ENCODE results near the gene HOXB2. TPM values are rescaled to one million over a fixed set of nuclear protein-coding genes. Genes with fewer than 3 reads are reported as not detected.

Gene HOXB2
- total and polyA plus RNA-seq, 2 of the 8 experiments (the other 6 are each of a cell fraction or from before 2014, with no cell fraction given) = not detected

DNA sequence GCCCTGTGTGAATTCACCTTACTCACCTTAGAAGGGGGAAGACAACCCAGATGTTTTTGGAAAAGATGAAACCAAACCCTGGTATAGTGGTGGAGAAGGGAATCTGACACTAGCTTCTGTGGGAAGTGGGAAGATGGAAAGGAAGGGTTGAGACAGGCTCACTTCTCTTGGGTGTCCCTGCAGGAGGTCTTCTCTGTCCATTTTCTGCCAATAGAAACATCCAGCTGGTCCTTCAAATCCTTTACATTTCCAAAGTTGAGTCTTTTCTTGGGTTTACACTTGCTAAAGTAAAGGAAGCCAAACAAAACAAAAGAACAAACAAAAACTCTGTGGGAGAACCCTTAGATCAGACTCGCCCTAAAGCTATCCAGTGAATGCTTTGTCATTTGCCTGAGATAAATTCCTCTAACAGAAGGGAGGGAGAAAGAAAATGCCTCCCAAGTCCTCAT, 24.3 kb downstream of the HOXB2 start:
- Histone ChIP-seq H3K4me3 (ENCODE audit: extremely low read depth in 1 of 4, insufficient read depth in 2 of 4, low read depth in 3 of 4, low read length in 4 of 4) (peak overlapping the region in 1 of 4 experiments; percentile 19; a peak in 1 of 8 replicates), H2AFZ (ENCODE audit: low read length) (no peak overlapping the region), H3K23me2 (ENCODE audit: low read depth, low read length) (no peaks in the 10 kb centered on the region; the same call in 1 of the 2 replicates), H3K27ac (ENCODE audit: low read depth, low read length) (no peak overlapping the region), H3K23ac (ENCODE audit: insufficient read length) (no peak overlapping the region), H4K8ac (ENCODE audit: extremely low read depth, insufficient read depth, low read length) (no peak overlapping the region), H3K9ac (replicated peaks in 1 of 4; ENCODE audit: extremely low read depth in 1 of 4, low read depth in 3 of 4, low read length in 3 of 4) (no peak overlapping the region), H2BK20ac (ENCODE audit: low read length) (no peak overlapping the region), H2AK5ac (ENCODE audit: low read depth, low read length) (no peak overlapping the region), H2BK12ac (ENCODE audit: low read depth, low read length) (no peak overlapping the region; the same call in 1 of the 2 replicates), H3K14ac (ENCODE audit: insufficient read length) (no peak overlapping the region), H3K27me3 (replicated peaks in 1 of 4; ENCODE audit: control insufficient read depth in 3 of 4, extremely low read depth in 1 of 4, insufficient read depth in 3 of 4, low read length in 3 of 4) (peaks cover 27 to 65% (median 59%) of the 10 kb centered on the region in 4 experiments), H3K79me1 (ENCODE audit: low read depth, low read length) (no peaks in the 10 kb centered on the region), H4K5ac (ENCODE audit: insufficient read length, low read depth, low read length) (no peak overlapping the region), H2BK15ac (ENCODE audit: low read length) (no peak overlapping the region), H3K9me3 (ENCODE audit: insufficient read depth in 2 of 2, low read depth in 1 of 2, low read length in 1 of 2) (no peaks in the 10 kb centered on the region), H3K4me1 (replicated peaks in 1 of 4; ENCODE audit: control insufficient read depth in 3 of 4, insufficient read depth in 4 of 4, low read length in 3 of 4) (peaks cover 5 to 14% (median 9%) of the 10 kb centered on the region in 4 experiments), H4K20me1 (replicated peaks in 1 of 2; ENCODE audit: control insufficient read depth in 1 of 2, insufficient read depth in 2 of 2, low read length in 2 of 2) (no peaks in the 10 kb centered on the region), H3K4me2 (ENCODE audit: insufficient read depth in 1 of 2, low read depth in 2 of 2, low read length in 2 of 2) (peak overlapping the region; percentile 45 to 46), H4K91ac (replicated peaks; ENCODE audit: insufficient read length, low read length) (no peak overlapping the region), H3K18ac (ENCODE audit: extremely low read depth, low read length) (no peak overlapping the region), H3K36me3 (ENCODE audit: control insufficient read depth in 2 of 4, insufficient read depth in 4 of 4, low read length in 3 of 4) (no peaks in the 10 kb centered on the region), H3K56ac (replicated peaks; ENCODE audit: insufficient read length, low read depth, low read length) (no peak overlapping the region), H2BK120ac (replicated peaks; ENCODE audit: low read depth, low read length) (no peak overlapping the region), H3K4ac (replicated peaks; ENCODE audit: insufficient read length, low read depth, low read length) (no peak overlapping the region), H2BK5ac (ENCODE audit: low read depth, low read length) (0 out of 2 replicates have a peak overlapping the region, but pooled peaks have one; percentile 66), H3K79me2 (ENCODE audit: control insufficient read depth in 1 of 2, insufficient read depth in 2 of 2, low read length in 2 of 2) (no peaks in the 10 kb centered on the region)
- POLR2A ChIA-PET (ENCODE audit: partially characterized antibody) = interaction anchor here (0.6 to 1.1 kb wide), 7 partner anchors 15 to 89 kb away, joined by 3 to 4 read pairs (median 3); no protein-coding TSS in a partner anchor
- TF ChIP-seq NANOG (IDR thresholded peaks at IDR 0.05; ENCODE audit: insufficient read depth, low read depth, low read length, poor library complexity, severe bottlenecking) (peak; percentile 56), SP4 (IDR thresholded peaks at IDR 0.05; ENCODE audit: low read length) (no peak), CTBP2 (IDR thresholded peaks at IDR 0.05; ENCODE audit: borderline replicate concordance, insufficient read depth, insufficient read length, low read length) (peak; percentile 38), HDAC2 (IDR thresholded peaks at IDR 0.05; ENCODE audit: borderline replicate concordance in 1 of 2, low read depth in 2 of 2, low read length in 2 of 2) (peak in 1 of 2 experiments; percentile 47; a peak in 1 of 4 replicates), ASH2L (IDR thresholded peaks at IDR 0.05; ENCODE audit: low read length) (peak; percentile 18)
- no peak for FAIRE-seq
- 0% methylated on average over 1 of the region's 1 CpG; no CpG with 5 or more reads in 1 of the 2 experiments for WGBS, 2 experiments (ENCODE audit: extremely low coverage in 1 of 2, insufficient coverage in 1 of 2, insufficient read length in 1 of 2, insufficient replicate concordance in 2 of 2, low coverage in 1 of 2, low lambda C conversion rate in 2 of 2, missing lambda C conversion rate in 1 of 2)
- CTCF ChIA-PET (ENCODE audit: partially characterized antibody) = interaction anchor here (0.9 to 3.6 kb wide), 6 partner anchors 16 to 366 kb away, joined by 3 to 21 read pairs (median 4); partner anchors contain the start of gene HOXB5
- DNase-seq (ENCODE audit: low read depth in 1 of 2, low spot score in 2 of 2) = no peak
